ENCODE measurements around the gene KCNG1.

DNA sequence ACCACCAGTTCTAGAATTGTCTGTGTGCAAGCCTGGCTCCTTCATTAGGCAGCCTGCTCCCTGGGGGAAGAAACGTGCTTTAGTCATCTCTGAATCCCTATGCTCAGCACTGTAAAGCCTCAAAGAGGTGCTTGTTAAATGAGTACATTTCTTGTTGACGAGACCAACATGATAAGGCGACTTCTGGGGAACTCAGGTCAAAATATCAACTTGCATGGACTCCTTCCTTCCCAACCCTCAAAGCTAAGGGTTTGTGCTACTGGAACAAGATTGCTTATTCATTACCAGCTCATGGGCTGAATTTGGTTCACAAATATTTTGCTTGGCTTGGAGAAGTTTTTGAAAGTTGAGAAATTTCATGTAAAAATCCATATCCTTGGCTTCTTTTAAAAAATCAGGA lies 10.6 kb downstream of the KCNG1 start:
- no peak for TF ChIP-seq CTCF (IDR thresholded peaks at IDR 0.05; ENCODE audit: low read depth, low read length)
- no peak for TF ChIP-seq POLR2A (IDR thresholded peaks at IDR 0.05; ENCODE audit: extremely low read depth, insufficient read length)
- TF ChIP-seq MYC (IDR thresholded peaks at IDR 0.05; ENCODE audit: low read depth, low read length): no peak

Data from NB4 (cell line).